Activated CD4-positive, alpha-beta T cell treated with anti-CD3 and anti-CD28 coated beads, Interleukin-2, amount 10 ng/mL, durations not matched to agents 7 days and 5 days (primary cell): ENCODE measurements around the gene HOXA9. TPM values are rescaled to one million over a fixed set of nuclear protein-coding genes. Genes with fewer than 3 reads are reported as not detected.
A peak's percentile ranks its signal among the peaks of the same experiment; 100 is the strongest.

Source experiments
- CTCF ChIA-PET: fragments of 350-600 bp; sonication (Branson Sonifier 250); formaldehyde crosslinking; loops from one replicate; lab custom pipeline; 2021; ENCODE audit warnings: antibody characterized with exemption; lab: Charles Lee
- POLR2A ChIA-PET: fragments of 350-600 bp; sonication (Branson Sonifier 250); formaldehyde crosslinking; loops from one replicate; lab custom pipeline; 2021; ENCODE audit warnings: antibody characterized with exemption; lab: Charles Lee
- DNase-seq: peaks from one replicate; pipeline ENCODE4 v3.0.0-alpha.2; 2020
- H3K27ac Mint-ChIP-seq: one replicate; pipeline ENCODE4 v1.8.0; 2021; ENCODE audit warnings: mild to moderate bottlenecking, moderate library complexity, mixed read lengths
- H3K27me3 Mint-ChIP-seq: one replicate; pipeline ENCODE4 v1.8.0; 2021; ENCODE audit warnings: mixed read lengths
- H3K36me3 Mint-ChIP-seq: one replicate; pipeline ENCODE4 v1.8.0; 2021; ENCODE audit warnings: low read depth, mixed read lengths
- H3K4me1 Mint-ChIP-seq: one replicate; pipeline ENCODE4 v1.8.0; 2021; ENCODE audit warnings: mixed read lengths
- H3K4me3 Mint-ChIP-seq: one replicate; pipeline ENCODE4 v1.8.0; 2021; ENCODE audit warnings: mild to moderate bottlenecking, moderate library complexity, mixed read lengths
- H3K9me3 Mint-ChIP-seq: one replicate; pipeline ENCODE4 v1.8.0; 2021; ENCODE audit warnings: mixed read lengths
- total RNA-seq, 2 experiments: library from RNA; stranded (reverse); gene quantifications; one replicate each; pipeline ENCODE4 v1.2.3, GENCODE V29; 2021

HOXA9 gene
- total RNA-seq, 2 experiments from 2014 or later = not detected

DNA sequence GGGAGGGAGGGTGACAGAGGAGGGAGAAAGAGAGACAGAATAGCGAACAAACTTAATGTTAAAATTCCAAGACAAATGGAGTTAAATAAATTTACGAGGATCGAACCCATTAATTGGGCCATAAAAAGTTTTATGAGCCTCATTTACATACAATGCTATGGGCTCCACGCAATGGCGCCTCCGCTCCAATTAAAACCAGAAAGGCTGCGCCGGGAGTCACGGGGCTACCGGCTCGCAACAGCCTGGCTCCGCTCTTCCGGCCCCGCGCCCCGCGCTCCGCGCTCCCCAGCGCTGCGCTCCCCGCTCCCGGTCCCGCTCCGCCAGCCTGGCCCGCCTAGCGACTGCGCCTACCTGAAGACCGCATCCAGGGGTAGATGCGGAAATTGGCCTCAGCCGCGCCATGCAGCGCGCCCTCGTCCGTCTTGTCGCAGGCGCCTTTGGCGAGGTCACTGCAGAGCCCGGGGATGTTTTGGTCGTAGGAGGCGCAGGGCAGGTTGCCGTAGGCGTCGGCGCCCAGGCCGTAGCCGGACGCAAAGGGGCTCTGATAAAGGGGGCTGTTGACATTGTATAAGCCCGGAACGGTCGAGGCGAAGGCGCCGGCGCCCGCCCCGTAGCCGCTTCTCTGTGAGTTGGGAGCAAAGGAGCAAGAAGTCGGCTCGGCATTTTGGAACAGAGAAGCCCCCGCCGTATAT, 9.4 kb downstream of the HOXA9 start:
- Mint-ChIP-seq H3K36me3 (peaks cover 3% of the 10 kb centered on the region), H3K9me3 (no peaks in the 10 kb centered on the region), H3K27ac (peak overlapping the region; percentile 82), H3K4me1 (peaks cover 21% of the 10 kb centered on the region), H3K4me3 (peak overlapping the region; percentile 47), H3K27me3 (peaks cover 88% of the 10 kb centered on the region)
- no peak for DNase-seq
- POLR2A ChIA-PET = no interaction called here
- CTCF ChIA-PET = interaction anchor here (0.7 to 1.4 kb wide), 4 partner anchors 12 to 34 kb away, joined by 3 to 6 read pairs (median 3); no protein-coding TSS in a partner anchor

DNA sequence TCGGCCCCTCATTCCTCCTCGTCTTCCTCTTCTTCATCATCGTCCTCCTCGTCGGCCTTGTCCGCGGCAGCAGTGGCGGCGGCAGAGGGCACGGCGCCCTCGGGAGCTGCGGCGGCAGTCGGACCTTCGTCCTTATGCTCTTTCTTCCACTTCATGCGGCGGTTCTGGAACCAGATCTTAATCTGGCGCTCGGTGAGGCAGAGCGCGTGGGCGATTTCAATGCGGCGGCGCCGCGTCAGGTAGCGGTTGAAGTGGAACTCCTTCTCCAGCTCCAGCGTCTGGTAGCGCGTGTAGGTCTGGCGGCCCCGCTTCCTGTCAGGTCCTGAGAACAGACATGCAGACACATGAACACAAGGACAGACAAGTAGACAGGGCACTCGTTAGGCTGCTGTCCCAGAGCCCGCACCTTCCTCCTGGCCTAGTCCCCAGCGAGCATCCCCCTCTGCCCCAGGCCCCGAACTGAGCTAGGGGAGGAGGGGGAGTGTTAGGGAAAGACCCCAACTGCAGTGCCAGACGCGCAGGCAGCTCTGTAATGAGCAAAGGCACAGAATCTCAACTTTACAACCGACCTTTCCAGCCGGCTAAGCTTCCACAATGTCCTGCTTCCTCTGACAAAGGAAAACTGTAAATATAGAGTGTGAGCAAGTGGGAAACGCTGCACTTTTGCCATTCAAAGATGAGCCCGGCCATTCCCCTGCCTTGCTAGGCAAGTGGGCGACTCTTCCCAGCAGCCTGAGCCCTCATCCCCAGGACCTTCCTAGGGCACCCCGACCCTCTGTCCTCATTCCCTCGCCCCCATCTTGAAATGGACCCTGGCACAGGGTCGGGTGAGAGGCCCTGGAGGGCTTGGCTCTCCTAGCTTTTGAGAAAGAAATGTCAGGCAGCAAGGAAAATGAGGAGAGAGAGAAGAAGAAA, 10.2 kb downstream of the HOXA9 start:
- no peaks in the 10 kb centered on the region for H3K9me3 Mint-ChIP-seq
- H3K4me1 Mint-ChIP-seq = peaks cover 25% of the 10 kb centered on the region
- DNase-seq = no peak
- peak overlapping the region; percentile 82 for H3K27ac Mint-ChIP-seq
- H3K27me3 Mint-ChIP-seq = peaks cover 91% of the 10 kb centered on the region
- ChIA-PET CTCF (interaction anchor here (0.7 to 0.8 kb wide), 2 partner anchors 13 to 24 kb away, joined by 3 read pairs; no protein-coding TSS in a partner anchor), POLR2A (no interaction called here)
- peaks cover 3% of the 10 kb centered on the region for H3K36me3 Mint-ChIP-seq
- peak overlapping the region; percentile 47 for H3K4me3 Mint-ChIP-seq

DNA sequence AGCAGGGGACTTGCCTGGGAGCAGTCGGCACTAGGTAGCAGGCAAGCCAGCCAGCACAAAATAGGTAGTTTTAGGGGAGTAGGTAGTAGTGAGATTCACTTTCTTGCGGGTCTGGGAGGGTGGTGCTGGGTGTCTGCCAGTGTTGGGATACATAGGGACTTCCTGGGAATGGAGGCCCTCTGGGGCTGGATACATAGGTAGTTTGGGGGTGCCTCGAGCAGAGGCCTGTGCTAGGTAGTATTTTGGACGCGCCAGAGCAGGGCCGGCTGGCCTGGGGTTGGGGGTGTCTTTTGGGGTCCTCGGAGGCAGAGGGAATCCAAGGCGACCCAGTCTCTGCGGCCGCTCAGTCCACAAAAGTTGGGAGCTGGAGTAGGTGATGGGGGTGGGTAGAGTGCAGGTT, 11.0 kb downstream of the HOXA9 start:
- DNase-seq = no peak
- Mint-ChIP-seq H3K9me3 (no peaks in the 10 kb centered on the region), H3K4me1 (peaks cover 21% of the 10 kb centered on the region), H3K36me3 (peaks cover 1% of the 10 kb centered on the region), H3K27ac (no peak overlapping the region), H3K4me3 (no peak overlapping the region), H3K27me3 (peaks cover 90% of the 10 kb centered on the region)
- ChIA-PET CTCF (interaction anchor here (0.7 kb wide), 1 partner anchor 40 kb away, joined by 3 read pairs; no protein-coding TSS in a partner anchor), POLR2A (no interaction called here)

DNA sequence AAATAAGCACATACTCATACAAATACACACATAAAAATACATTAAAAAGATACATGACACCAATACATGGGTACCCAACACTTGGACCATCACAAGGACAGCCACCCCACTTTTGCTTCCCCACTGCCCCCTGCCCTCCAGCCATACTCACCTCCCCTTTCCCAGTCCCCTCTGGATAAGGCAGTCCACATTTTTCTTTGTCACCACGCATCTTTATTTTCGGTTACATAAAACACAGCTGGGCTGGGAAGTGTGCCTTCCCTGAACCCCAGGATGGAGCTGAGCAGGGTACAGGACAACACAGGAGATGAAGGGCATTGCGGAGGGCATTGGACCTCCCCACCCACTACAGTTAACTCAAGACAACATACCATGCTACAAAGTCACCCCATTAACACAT, 11.8 kb downstream of the HOXA9 start:
- H3K27ac Mint-ChIP-seq = no peak overlapping the region
- peaks cover 89% of the 10 kb centered on the region for H3K27me3 Mint-ChIP-seq
- H3K4me1 Mint-ChIP-seq = peaks cover 21% of the 10 kb centered on the region
- H3K4me3 Mint-ChIP-seq = no peak overlapping the region
- no peak for DNase-seq
- ChIA-PET POLR2A (no interaction called here), CTCF (interaction anchor here (0.7 to 1.5 kb wide), 2 partner anchors 26 to 41 kb away, joined by 3 to 6 read pairs; no protein-coding TSS in a partner anchor)
- H3K9me3 Mint-ChIP-seq = no peaks in the 10 kb centered on the region
- peaks cover 1% of the 10 kb centered on the region for H3K36me3 Mint-ChIP-seq

DNA sequence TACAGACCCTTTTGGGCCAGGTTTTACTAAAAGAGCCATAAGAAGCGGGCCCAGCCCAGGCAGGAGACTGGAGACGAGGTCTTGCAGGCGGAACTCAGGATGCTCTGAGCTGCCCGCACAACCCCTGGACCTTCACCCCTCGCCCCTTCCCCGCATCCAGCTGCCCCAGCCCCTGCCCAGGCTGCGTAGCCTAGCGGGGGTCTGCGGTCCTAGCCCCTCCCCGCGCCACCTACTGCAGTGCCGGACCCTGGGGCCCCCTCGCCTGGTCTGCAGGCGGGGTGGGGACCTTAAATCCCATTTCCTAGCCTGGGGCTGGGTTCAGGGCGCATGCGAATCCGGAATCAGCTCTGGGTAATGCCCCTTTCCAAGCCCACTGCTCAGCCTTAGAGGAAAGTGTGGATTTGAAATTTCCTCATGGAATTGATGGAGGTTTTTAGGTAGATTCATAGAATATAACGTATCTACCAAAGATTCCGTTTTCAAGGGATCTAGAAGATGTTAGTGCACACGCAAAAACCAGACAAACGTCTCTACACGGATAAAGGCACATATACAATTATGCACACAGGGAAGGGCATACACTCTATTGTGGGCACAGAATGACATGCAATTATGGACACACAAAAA, 12.4 kb downstream of the HOXA9 start:
- Mint-ChIP-seq H3K9me3 (no peaks in the 10 kb centered on the region), H3K27ac (no peak overlapping the region), H3K36me3 (peaks cover 1% of the 10 kb centered on the region), H3K27me3 (peaks cover 89% of the 10 kb centered on the region), H3K4me3 (no peak overlapping the region), H3K4me1 (peaks cover 27% of the 10 kb centered on the region)
- no peak for DNase-seq
- POLR2A ChIA-PET = no interaction called here
- CTCF ChIA-PET = interaction anchor here (1.0 to 3.0 kb wide), 3 partner anchors 8 to 43 kb away, joined by 3 to 11 read pairs (median 6); no protein-coding TSS in a partner anchor

DNA sequence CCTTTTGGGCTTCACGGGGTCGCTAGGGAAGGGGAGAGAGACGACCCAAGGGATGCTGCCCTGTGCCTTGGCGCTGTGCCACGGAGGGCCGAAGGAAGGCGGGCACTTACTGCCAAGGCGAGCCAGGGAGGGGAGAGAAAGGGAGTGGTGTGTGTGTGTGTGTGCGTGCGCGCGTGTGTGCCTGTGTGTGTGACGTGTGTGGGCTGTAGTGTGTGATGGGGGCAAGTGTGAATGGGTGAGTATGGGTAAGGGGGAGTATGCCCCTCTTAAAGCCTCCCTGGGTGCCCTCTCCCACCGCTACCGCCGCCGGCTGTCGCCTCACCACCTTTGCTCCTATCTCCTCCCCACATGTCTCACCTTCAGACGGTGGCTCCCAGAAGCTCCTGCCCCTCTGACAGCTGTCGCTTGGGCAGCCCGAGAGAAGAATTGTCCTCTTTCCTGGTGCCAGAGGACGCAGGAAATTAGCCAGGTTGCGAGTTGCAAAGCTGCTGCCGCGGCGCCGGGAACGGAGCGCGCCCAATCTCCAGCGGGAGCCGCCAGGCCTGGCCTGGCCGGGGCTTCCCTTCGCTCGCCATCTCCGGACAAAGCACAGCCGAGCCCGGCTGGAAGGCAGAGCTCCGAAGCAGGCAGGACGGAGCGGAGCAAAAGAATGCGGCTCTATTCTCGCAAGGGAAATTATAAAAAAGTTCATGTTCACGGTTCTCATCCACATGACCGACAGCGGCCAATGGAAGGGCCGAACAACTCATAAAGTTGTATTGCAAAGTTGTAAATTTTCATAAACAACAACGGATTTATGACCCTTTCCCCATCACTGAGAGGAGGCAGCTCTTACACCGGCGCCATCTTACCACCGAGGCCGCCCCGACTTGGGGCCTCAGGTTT, 13.2 kb downstream of the HOXA9 start, which contains the start of gene HOXA3:
Gene HOXA3 (minus strand): TSS at position 653 of the 885 bp plus-strand sequence. CDS start 41,943 bp downstream, outside the sequence.
- POLR2A ChIA-PET = no interaction called here

DNA sequence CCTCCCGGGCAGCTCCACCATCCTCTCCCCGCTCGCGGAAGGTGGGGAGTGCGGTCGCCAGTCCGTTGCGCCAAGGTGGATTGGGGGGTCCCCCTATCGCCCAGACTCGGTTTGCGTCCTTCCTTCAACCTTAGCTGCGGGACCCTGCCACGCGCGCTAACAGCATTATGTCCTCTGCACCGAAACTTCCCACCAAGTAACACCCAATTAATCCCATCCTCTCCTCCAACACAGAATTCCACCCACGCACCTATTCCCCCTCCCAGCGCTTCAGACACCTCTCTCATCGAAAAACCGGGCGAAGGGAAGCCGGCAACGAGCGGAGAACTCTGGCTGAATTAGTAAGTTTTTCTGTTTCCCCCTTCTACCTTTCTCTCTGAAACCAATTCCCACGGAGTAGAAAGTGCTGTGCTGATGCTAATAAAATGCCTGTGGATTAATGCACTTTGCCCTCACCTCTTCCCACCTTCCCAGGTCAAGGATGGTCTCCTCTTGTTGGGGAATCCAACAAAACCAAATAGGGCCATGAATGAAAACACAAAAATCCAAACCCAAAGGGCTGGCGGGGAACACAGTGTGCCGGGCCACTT, 13.9 kb downstream of the HOXA9 start:
- Mint-ChIP-seq H3K9me3 (no peaks in the 10 kb centered on the region), H3K4me3 (peak overlapping the region; percentile 39), H3K4me1 (peaks cover 27% of the 10 kb centered on the region), H3K27ac (peak overlapping the region; percentile 31), H3K36me3 (peaks cover 1% of the 10 kb centered on the region), H3K27me3 (peaks cover 90% of the 10 kb centered on the region)
- POLR2A ChIA-PET = interaction anchor here (1.0 kb wide), 1 partner anchor 21 kb away, joined by 3 read pairs; no protein-coding TSS in a partner anchor
- no peak for DNase-seq
- CTCF ChIA-PET = interaction anchor here (0.8 to 3.0 kb wide), 12 partner anchors 10 to 104 kb away, joined by 3 to 11 read pairs (median 4); partner anchors contain the start of genes EVX1, HOXA11 and HOXA13

More for the DNA sequence above, 13.2 kb downstream of the HOXA9 start, which contains the start of gene HOXA3:
- peaks cover 27% of the 10 kb centered on the region for H3K4me1 Mint-ChIP-seq
- no peak for DNase-seq
- peaks cover 1% of the 10 kb centered on the region for H3K36me3 Mint-ChIP-seq
- peak within 1 kb of the TSS; percentile 39 for H3K4me3 Mint-ChIP-seq
- H3K9me3 Mint-ChIP-seq = no peaks in the 10 kb centered on the region
- CTCF ChIA-PET = interaction anchor here (1.0 to 3.0 kb wide), 7 partner anchors 9 to 90 kb away, joined by 3 to 11 read pairs (median 6); partner anchors contain the start of genes EVX1 and HOXA11
- peaks cover 88% of the 10 kb centered on the region for H3K27me3 Mint-ChIP-seq
- peak within 1 kb of the TSS; percentile 31 for H3K27ac Mint-ChIP-seq

DNA sequence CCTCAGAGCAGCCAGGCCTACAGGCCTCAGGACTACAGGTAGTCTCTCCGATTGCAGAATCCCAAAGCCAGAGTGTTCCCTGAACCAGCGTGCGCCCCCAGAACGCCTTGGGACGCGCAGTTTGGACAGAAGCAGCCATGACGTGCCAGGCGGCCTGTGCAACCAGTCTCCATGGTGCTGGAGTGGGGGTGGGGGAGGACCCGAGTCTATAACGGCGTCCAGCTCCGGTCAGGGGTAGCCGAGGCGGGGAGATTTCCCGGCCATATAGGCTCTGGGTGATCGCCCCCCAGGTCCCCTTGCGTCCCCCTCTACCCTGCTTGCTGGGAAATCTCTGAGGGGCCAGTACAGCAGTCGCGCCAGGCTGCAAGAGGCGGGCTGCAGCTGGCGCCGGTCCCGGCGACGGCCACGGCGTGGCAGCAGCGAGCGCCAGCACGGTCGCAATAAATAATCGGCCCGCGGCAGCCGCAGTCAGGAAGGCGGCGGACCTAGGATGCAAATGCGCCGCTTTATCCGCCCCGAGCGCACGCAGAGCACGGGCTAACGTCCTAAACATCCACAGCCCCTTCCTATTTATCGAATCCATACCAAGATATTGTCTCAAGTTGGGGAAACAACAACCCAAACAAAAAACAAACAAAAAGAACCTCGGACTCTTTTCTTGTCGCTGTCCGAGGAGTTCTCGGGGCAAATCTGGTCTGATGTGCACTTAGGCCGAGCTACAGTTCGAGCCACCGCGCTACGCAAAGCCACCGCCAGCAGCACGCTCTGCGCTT, 14.6 kb downstream of the HOXA9 start:
- peak; percentile 55 for DNase-seq
- Mint-ChIP-seq H3K36me3 (peaks cover 1% of the 10 kb centered on the region), H3K4me1 (peaks cover 27% of the 10 kb centered on the region), H3K27me3 (peaks cover 90% of the 10 kb centered on the region), H3K27ac (no peak overlapping the region), H3K9me3 (no peaks in the 10 kb centered on the region), H3K4me3 (peak overlapping the region; percentile 39)
- POLR2A ChIA-PET = interaction anchor here (1.0 kb wide), 1 partner anchor 22 kb away, joined by 3 read pairs; no protein-coding TSS in a partner anchor
- CTCF ChIA-PET = interaction anchor here (0.6 to 3.0 kb wide), 19 partner anchors 10 to 1223 kb away, joined by 3 to 11 read pairs (median 3); partner anchors contain the start of genes EVX1, HOXA11 and HOXA13

DNA sequence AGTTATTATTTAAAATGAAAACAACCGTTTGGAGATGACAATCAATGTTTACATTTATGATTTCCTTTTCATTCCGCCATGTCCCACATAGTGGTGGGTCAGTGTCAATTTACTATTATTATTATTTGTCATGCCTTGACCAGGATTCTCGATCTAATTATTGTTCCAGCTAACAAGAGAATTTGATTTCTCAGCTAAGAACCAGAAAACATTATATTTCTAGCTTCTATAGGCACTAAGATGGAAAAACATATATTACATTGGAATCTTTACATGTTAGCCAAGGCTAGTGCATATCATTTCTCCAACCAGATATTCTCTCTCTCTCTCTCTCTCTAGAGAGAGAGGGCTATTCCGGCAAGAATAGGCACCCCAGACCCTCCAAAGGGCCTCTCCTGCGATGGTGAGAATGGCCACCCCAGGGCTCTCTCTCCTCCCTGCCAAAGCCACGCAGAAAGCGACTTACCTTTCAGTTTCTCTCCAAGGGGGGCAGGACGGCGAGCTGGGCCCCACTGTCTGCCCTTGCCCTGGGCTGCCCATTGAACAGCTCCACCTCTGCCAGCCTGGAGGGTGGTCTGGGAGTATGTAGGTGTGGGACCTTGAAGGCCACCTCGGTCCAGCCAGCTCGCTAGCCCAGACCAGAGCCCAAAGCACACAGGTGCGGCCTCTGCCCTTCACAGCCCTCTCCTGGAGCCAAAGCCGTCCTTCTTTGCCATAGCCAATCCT, 15.3 kb downstream of the HOXA9 start:
- Mint-ChIP-seq H3K4me1 (peaks cover 27% of the 10 kb centered on the region), H3K36me3 (no peaks in the 10 kb centered on the region), H3K4me3 (no peak overlapping the region), H3K9me3 (no peaks in the 10 kb centered on the region), H3K27me3 (peaks cover 83% of the 10 kb centered on the region), H3K27ac (no peak overlapping the region)
- no peak for DNase-seq
- ChIA-PET POLR2A (no interaction called here), CTCF (interaction anchor here (0.6 to 3.0 kb wide), 18 partner anchors 10 to 1222 kb away, joined by 3 to 11 read pairs (median 4); partner anchors contain the start of genes EVX1, HOXA11 and HOXA13)
